GM18858 (cell line): Measurements from ENCODE around the gene C9orf152.
"Not testable (repeated sequence)": the region's sequence is repeated elsewhere in the genome, so short reads cannot be mapped to it uniquely, and the experiment has no call there.

Source experiments
- ATAC-seq: cut with Tn5 transposase; IDR thresholded peaks from one replicate; pipeline ENCODE4 v1.9.1; 2021; ENCODE audit not compliant: unreplicated experiment

C9orf152 gene

DNA sequence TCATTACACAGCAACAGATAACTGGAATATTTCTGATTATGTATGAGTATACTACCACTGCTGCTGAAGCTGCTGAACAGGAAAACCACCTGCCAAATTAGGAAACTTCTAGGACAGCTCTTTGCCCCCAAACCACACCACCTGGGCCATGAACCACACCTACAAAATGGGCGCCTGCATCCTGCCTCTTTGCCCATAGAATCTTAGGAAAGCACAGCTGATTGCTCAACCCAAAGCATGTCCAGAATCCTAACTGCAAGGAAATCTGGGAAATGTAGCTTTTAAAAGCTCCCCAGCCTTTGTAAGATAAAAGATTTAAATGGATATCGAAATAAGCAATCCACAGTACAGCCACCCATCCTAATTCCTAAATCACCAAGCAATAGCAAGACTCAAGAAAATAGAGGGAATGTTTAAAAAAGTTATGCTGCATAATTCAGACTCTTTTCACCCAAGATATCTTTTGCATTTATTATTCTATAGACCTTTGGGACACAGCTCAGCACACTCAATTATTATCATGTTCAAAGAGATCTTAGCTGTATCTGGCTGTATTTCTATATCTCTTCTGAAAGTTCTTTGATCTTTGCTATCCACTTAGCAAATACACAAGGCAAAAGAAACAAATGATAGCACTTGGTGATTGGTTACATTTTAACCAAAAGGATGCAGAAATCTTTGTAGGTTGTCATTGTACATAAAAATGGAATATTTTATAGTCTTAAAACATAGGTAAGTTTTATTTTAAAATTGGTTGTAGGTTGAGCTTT lies 6.8 kb upstream of the C9orf152 start:
- no peak for ATAC-seq

GRCh38 chr9:110214090-110214489 lies 6.1 kb upstream of the C9orf152 start:
- ATAC-seq, result no peak

DNA sequence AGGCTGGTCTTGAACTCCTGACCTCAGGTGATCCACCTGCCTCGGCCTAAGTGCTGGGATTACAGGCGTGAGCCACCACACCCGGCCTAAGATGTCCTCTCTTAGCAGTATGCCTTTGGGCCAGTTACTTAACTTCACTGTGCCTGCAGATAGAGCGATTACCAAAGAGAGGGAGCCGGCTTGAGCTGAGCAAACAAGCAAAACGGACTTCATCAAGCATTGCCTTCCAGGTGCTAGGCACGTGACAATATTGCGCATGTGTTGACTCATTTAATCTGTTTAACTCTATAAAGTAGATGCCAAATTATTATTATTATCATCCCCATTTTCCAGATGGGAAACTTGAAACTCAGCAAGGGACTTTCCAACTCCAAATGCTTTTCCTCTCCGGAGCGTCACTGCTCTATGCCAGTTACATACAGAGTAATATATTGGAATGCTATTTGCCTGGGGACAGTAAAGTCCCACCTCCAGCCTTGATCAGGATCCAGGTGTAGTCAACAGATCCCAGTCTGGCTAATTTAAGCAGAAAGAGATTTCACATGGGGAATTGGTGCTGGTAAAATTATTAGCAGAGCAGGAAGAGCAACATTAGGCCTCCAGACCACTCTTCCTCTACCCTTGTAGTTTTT lies 5.6 kb upstream of the C9orf152 start:
- no peak for ATAC-seq

GRCh38 chr9:110207071-110207641 lies 803 bp downstream of the C9orf152 start:
- ATAC-seq, result no peak

DNA sequence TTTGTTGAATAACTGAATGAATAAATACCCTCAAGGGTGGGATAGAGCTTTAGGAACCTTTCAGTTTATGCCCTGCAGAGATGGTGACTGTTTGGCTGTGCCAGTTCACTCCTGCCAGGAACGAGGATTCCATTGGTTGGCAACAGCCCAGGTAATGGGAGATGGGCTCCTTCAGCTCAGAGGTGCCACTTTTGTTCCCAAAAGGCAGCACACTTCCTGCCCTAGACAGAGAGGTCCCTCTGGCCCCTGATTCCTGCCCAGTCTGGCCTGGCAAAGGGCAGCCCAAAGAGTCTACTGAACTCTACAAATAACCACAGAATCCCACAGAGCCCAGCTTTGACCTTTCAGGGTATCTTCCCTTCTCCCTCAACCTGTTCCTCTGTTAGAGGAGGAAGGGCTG lies 1.6 kb downstream of the C9orf152 start:
- ATAC-seq, result no peak

GRCh38 chr9:110205612-110206011 lies 2.3 kb downstream of the C9orf152 start:
- not testable (repeated sequence) for ATAC-seq

DNA sequence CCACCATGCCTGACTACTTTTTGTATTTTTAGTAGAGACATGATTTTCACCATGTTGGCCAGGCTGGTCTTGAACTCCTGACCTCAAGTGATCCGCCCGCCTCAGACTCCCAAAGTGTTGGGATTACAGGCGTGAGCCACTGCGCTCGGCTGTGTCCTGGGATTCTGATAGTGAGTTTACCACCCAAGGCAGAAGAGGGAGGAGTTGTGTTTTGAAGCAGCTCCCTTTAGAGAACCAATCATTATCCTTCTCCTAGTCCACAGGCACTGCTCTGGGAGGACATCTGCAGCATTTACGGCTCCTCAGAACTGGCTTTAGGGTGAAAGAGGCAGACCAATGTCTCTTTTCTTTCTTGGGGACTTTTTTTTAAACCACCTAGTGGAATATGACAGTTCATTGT lies 5.7 kb downstream of the C9orf152 start:
- ATAC-seq, result no peak

- no peak for ATAC-seq
These were observed 8.3 kb downstream of the C9orf152 start for GRCh38 chr9:110199643-110200042.

DNA sequence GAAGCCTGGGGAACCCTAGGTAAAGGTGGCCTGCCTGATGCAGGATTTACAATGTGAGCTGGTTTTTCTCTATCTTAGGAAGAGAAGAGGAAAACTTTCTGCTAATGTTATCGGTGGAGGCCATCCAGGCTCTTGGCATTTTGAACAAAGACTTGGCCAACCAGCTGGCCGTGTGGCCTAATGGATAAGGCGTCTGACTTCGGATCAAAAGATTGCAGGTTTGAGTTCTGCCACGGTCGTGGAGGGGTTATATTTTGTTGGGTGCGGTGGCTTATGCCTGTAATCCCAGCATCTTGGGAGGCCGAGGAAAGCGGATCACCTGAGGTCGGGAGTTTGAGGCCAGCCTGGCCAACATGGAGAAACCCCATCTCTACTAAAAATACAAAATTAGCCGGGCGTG lies 9.6 kb downstream of the C9orf152 start:
- no peak for ATAC-seq

DNA sequence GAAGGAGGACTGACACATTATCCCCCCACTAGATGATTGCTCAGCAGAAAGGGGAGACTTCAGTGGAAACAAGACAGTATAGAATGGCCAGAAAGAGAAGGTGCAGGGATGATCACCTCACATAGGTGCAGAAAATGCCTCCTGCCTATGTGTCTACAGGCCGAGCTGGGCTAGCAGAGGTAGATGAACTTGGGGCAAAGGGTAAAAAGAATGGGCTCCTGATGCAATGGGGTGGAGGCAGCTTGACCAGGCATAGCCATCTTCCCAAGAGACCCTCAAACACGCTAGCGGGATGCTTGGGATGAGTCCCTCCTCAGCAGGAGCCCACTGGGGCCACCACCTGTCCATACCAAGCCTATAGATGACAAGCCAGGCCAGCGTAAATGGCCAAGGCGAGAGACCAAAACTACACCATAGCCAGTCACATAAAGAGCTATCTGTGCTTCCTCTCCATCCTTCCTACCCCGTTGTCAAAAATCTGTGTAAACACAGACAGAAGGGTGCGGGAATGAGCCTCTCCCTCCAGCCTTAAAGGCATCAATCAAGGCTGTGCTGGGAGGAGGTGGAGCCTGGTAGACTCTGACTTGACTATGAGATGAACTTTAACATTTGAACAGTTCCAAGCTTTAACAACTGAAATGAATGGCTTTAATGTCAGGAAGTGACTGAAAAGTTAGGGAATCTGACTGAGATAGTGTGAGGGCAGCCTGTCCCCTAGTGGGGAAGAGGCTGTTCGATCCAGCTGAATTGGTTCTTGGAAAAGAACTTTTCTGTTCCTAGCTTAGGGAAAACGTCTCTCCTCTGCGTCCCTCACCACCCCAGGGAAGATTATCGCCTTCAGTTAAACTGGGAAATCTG lies 10.4 kb downstream of the C9orf152 start:
- no peak for ATAC-seq

GRCh38 chr9:110196084-110196499 lies 11.9 kb downstream of the C9orf152 start:
- ATAC-seq, result not testable (repeated sequence)

GRCh38 chr9:110192531-110193261 lies 15.3 kb downstream of the C9orf152 start:
- ATAC-seq, result no peak

DNA sequence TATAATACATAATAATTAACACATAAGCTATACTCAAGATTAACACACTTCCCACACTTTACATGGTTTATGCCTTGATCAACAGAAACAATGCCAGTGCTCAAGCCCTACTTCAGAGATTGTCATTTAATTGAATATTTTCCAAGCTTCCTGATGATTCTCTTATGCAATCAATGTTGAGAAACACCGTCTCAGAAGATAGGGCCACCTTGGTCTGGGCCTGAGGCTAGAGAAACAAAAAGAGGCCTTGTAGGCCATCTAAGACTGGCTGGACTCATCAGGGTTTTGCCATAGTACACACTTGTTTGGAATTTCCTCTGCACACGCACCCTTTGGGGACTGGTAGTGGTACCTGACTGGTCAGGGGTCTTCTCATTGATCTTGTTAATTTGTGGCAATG lies 16.3 kb downstream of the C9orf152 start:
- ATAC-seq, result no peak

DNA sequence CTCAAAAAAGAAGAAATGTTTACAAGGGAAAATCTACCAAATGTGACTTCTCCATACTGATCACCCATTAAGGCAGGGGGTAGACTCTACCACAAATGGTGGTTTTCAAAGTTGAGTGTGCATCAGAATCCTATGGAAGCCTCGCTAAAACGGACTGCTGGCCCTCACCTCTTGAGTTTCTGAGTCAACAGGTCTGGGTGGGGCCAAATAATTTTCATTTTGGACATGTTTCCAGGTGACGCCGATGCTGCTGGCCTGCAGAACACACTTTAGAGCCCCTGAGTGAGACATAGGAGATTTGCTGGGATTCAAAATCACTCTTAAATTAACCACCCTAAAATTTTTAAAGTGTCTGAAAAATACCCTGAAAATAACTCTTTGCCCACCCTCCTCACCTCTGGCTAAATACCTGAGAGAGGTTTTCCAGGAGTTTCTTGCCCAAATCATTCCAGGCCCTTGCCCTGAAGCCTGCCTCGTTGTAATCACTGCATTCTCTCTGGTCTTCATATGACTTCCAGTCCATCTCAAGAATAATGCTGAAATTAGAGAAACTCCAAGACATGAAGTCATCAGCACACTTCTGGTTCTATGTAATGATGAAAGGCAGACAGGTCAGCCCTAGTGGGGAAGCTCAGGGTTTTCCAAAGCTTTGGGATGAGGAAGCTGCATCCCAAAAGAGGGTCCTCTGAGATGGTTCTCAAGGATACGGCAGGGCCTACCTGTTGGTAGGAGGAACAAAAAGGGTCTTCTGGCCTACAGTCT lies 18.2 kb downstream of the C9orf152 start:
- ATAC-seq, result no peak

DNA sequence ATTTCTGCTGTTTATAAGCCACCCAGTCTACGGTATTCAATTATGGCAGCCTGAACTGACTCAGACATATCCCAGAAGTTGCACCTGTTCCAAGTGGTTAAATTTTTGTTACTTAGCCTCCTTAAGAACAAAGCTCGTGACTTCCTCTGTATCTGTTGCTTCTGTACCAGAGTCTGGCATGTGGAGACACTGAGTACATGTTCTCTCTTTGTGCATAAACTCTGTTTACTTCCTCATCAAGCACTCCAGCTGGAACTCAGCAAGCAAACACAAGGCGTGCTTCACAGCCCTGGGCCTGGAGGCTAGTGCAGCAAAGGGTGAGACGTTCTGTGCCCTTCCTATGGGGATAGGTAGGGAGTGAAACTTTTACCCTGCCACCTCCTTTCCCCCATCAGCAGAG lies 19.0 kb downstream of the C9orf152 start:
- ATAC-seq, result no peak

GRCh38 chr9:110188101-110188500 lies 19.9 kb downstream of the C9orf152 start:
- no peak for ATAC-seq

DNA sequence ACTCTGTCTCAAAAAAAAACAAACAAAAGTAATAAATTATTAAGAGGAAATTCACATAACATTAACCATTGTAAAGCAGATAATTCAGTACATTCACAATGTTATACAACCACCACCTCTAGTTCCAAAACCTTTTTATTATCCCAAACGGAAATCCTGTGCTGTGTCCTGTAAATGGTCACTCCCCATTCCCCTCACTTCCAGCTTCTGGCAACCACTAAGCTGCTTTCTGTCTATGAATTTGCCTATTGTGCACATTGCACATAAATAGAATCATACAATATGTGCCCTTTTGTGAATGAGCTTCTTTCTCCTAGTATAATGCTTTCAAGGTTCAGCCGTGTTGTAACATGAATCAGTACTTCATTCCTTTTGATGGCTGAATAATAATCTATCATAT lies 20.8 kb downstream of the C9orf152 start:
- ATAC-seq, result no peak

DNA sequence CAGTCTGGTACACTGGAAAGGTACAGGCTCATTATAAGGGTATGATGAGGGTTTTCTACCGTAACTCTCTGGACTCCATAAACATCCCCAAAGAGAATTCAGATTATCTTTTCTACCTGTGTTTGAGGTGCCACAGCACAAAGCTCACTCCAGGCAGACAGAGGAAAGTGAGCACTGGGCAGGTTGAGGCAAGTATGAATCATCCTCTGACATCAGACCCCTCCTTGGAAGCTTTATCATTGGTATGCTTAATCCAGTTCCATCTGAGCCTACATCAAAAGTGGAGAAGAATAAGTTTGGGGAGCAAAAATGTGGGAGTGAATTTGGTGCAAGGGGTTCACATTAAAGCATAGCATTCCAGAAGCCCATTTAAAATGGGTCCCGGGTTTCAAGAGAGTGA lies 21.7 kb downstream of the C9orf152 start:
- no peak for ATAC-seq

DNA sequence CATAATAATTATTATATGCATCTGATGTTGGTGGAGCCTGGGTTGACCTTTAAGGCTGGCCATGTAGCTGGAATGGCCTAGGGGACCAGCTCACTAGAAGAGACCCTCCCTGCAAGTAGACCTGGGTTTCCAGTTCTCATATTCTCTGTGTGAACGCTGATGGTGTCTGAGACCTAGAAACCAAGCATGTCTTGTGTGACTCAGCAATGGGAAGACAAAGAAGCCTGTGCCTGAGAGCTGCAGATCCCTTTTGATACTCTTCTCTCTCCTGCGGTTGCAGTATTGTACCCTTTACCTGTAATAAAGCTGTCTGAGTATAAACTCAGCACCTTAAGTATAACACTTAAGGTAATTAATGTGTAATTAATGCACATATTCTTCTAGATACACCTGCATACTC lies 22.2 kb downstream of the C9orf152 start:
- ATAC-seq, result no peak
